ENCODE measurements around the gene THSD4.

Gene THSD4

DNA sequence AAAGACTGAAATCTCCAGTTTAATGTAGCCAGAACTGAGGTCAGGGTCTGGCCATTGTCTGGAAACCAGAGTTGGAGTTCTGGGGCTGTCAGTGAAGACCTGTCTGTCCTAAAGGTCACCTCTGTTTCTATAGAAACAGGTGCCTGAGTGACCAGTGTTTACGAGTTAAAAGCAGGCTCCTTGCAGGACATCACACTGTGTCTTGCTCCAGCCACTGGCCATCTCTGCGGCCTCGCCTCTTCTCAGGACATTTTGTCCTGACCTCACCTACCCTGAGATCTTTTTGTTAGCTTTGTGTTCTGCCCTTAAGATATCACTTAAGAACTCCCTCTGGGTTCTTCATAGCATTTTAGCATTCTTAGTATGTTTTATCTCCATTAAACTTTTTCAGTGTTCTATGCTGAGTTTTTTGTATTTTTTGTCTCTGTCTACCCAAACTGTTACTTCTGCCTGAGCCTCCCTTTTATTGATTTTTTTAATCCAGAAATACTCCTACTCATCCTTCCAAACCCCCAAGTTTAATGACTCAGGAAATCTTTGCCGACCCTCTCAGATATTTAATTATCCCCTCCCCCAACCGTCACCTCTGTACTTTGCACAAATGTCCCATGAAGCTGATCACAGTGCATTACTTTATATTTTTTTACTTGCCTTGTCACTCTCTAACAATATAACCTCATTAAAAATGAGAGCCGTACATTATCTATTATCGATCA, 223.7 kb downstream of the THSD4 start:
- Histone ChIP-seq H2AFZ (ENCODE audit: low read depth) (no peak overlapping the region), H3K4me3 (IDR thresholded peaks at IDR 0.05; ENCODE audit: insufficient read depth, low read depth, low read length) (no peak overlapping the region), H3K36me3 (ENCODE audit: insufficient read depth) (no peaks in the 10 kb centered on the region), H3K27ac (no peak overlapping the region), H3K79me2 (ENCODE audit: insufficient read depth, low read depth) (no peaks in the 10 kb centered on the region), H3K4me1 (ENCODE audit: low read depth, poor library complexity, severe bottlenecking) (no peaks in the 10 kb centered on the region), H4K20me1 (ENCODE audit: insufficient read depth) (no peaks in the 10 kb centered on the region), H3K9ac (no peak overlapping the region), H3K27me3 (ENCODE audit: insufficient read depth, low read depth) (no peaks in the 10 kb centered on the region), H3K4me2 (no peak overlapping the region)
- TF ChIP-seq, protein P1, sequence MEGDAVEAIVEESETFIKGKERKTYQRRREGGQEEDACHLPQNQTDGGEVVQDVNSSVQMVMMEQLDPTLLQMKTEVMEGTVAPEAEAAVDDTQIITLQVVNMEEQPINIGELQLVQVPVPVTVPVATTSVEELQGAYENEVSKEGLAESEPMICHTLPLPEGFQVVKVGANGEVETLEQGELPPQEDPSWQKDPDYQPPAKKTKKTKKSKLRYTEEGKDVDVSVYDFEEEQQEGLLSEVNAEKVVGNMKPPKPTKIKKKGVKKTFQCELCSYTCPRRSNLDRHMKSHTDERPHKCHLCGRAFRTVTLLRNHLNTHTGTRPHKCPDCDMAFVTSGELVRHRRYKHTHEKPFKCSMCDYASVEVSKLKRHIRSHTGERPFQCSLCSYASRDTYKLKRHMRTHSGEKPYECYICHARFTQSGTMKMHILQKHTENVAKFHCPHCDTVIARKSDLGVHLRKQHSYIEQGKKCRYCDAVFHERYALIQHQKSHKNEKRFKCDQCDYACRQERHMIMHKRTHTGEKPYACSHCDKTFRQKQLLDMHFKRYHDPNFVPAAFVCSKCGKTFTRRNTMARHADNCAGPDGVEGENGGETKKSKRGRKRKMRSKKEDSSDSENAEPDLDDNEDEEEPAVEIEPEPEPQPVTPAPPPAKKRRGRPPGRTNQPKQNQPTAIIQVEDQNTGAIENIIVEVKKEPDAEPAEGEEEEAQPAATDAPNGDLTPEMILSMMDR (conservative IDR thresholded peaks at IDR 0.05; ENCODE audit: low read depth, low read length): no peak

DNA sequence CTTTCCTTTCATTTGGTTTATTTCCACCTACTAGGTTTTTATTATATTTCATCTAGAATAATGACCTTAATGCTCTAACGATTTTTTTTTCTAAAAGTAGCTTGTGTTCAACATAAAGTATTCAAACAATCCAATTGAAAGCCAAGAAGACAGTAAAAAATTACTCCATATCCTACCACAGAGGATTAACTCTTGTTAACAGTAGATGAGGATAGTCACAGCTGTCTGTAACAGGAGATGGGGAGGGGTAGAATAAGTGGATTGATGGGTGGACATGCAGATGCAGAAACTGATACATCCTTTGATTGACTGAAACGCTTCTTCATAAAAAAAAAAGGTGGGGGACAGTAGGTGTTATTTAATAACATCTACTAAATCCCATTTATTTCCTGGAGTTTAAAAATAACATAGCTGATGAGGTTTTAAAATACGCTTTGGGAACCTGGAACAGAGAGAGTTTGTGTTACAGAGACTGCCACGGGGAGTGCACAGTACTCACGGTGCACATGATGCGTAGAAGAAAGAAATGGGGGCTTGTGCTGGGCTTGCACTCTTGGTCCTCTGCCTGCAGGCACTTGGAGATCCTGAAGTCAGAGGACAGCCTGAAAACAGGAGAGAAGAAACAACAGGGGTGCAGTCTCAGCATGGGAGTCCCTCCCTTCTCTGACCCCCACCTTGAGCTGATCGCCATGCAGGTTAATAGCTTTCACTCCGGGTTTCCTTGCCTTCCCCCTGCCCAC, 226.7 kb downstream of the THSD4 start:
- Histone ChIP-seq H3K27me3 (ENCODE audit: insufficient read depth, low read depth) (no peaks in the 10 kb centered on the region), H3K9ac (no peak overlapping the region), H3K79me2 (ENCODE audit: insufficient read depth, low read depth) (no peaks in the 10 kb centered on the region), H4K20me1 (ENCODE audit: insufficient read depth) (no peaks in the 10 kb centered on the region), H3K4me2 (no peak overlapping the region), H3K4me1 (ENCODE audit: low read depth, poor library complexity, severe bottlenecking) (no peaks in the 10 kb centered on the region), H3K27ac (no peak overlapping the region), H3K36me3 (ENCODE audit: insufficient read depth) (no peaks in the 10 kb centered on the region), H2AFZ (ENCODE audit: low read depth) (no peak overlapping the region), H3K4me3 (IDR thresholded peaks at IDR 0.05; ENCODE audit: insufficient read depth, low read depth, low read length) (no peak overlapping the region)
- TF ChIP-seq, protein P1 (conservative IDR thresholded peaks at IDR 0.05; ENCODE audit: low read depth, low read length): no peak

DNA sequence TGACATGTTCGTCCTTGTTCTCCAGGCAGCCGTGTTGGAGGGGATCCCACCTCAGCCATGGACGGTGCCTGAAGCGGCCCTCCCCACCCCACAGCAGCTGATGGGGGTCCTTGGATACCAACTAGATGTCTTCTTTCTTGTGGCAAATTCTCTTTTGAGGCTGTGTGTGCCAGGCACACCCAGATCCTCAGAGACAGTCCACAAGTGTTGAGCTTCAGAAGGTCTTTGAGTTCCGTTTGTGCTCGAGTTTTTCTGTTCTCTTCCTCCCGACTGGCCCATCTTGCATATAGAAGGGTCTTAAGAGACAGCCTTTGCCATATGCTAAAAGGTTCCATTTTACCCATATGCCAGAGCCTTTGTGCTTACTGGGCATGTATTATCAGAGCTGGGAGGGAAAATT, 227.4 kb downstream of the THSD4 start:
- Histone ChIP-seq H4K20me1 (ENCODE audit: insufficient read depth) (no peaks in the 10 kb centered on the region), H3K9ac (no peak overlapping the region), H3K4me3 (IDR thresholded peaks at IDR 0.05; ENCODE audit: insufficient read depth, low read depth, low read length) (no peak overlapping the region), H3K27ac (no peak overlapping the region), H3K79me2 (ENCODE audit: insufficient read depth, low read depth) (no peaks in the 10 kb centered on the region), H2AFZ (ENCODE audit: low read depth) (no peak overlapping the region), H3K36me3 (ENCODE audit: insufficient read depth) (no peaks in the 10 kb centered on the region), H3K4me2 (no peak overlapping the region), H3K4me1 (ENCODE audit: low read depth, poor library complexity, severe bottlenecking) (no peaks in the 10 kb centered on the region), H3K27me3 (ENCODE audit: insufficient read depth, low read depth) (no peaks in the 10 kb centered on the region)
- TF ChIP-seq, protein P1 (conservative IDR thresholded peaks at IDR 0.05; ENCODE audit: low read depth, low read length): no peak

DNA sequence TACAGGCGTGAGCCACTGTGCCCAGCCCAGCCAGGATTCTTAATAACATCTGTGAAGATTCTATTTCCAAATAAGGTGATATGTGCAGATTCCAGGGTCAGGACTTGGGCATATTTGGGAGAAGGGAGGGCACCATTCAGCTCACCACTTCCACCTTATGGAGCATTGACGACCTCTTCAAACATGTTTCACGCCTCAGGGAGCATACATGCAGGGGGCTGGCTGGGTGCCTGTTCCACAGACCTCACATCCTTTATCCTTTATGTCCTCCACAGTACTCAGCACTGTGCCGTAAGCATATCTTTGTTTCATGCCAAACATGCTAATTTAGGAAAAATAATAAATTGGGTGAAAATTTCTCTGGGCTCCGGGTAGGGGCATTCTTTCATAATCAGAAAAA, 229.0 kb downstream of the THSD4 start:
- Histone ChIP-seq H3K27me3 (ENCODE audit: insufficient read depth, low read depth) (no peaks in the 10 kb centered on the region), H3K4me2 (no peak overlapping the region), H3K36me3 (ENCODE audit: insufficient read depth) (no peaks in the 10 kb centered on the region), H3K4me1 (ENCODE audit: low read depth, poor library complexity, severe bottlenecking) (no peaks in the 10 kb centered on the region), H3K27ac (no peak overlapping the region), H2AFZ (ENCODE audit: low read depth) (no peak overlapping the region), H4K20me1 (ENCODE audit: insufficient read depth) (no peaks in the 10 kb centered on the region), H3K4me3 (IDR thresholded peaks at IDR 0.05; ENCODE audit: insufficient read depth, low read depth, low read length) (no peak overlapping the region), H3K9ac (no peak overlapping the region), H3K79me2 (ENCODE audit: insufficient read depth, low read depth) (no peaks in the 10 kb centered on the region)
- TF ChIP-seq, protein P1 (conservative IDR thresholded peaks at IDR 0.05; ENCODE audit: low read depth, low read length): no peak
